SHP77 treated with DMSO at 0.1 percent for 48 hours (cell line): ENCODE measurements around the gene DNAH5.
"Not testable (repeated sequence)": the region's sequence is repeated elsewhere in the genome, so short reads cannot be mapped to it uniquely, and the experiment has no call there.

Source experiments
- DNase-seq: peaks from one replicate; lab custom pipeline; 2025; lab: John Stamatoyannopoulos, UW

DNAH5 gene

DNA sequence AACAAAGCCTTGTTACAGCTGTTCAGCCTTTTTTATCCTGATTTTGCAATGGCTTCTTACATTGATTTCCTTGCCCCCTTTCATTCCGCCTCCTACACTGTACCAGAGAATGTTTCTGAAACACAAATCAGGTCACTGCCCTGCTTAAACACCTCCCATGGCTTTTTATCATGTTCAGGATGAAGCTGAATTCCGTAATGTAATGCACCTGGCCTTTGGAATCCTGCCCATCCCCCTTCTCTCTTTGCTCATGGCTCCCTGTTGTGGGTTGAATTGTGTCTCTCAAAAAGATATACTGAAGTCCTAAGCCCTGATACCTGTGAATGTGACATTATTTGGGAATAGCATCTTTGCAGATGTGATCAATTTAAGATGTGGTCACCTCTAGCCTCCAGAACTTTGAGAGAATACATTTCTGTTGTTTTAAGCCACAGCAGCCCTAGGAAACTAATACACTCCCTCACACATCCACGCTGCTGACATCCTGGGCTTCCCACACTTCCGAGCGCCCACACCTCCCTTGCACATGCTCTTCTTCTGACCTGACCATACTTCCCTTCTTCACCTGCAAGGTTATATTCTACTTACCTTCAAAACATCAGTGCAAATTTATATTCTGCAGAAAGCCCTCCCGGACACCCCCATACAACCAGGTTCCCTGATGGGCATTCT is 101.2 kb downstream of the DNAH5 start:
- DNase-seq = no peak

DNA sequence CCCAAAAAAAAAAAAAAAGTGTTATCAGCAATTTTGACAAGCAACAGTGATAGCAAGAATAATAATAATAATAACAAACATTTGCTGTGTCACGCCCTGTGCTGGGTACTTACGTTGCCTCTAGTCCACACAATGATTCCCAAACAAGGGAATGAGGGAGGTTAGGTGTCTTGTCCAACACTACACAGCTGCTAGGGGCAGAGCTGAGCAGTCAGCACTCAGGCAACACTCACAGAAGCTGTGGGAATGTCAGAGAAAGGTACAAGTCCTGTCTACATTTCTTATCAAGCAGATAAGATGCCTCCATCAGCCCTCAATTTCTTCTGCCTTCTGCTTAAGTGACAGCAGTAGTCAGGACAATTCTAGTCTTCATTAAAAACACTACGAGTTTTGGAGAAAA is 111.0 kb downstream of the DNAH5 start:
- no peak for DNase-seq

- no peak for DNase-seq
Measured at GRCh38 chr5:13831351-13831750, 113.1 kb downstream of the DNAH5 start.

GRCh38 chr5:13830536-13830935 is 114.0 kb downstream of the DNAH5 start:
- DNase-seq = no peak

DNA sequence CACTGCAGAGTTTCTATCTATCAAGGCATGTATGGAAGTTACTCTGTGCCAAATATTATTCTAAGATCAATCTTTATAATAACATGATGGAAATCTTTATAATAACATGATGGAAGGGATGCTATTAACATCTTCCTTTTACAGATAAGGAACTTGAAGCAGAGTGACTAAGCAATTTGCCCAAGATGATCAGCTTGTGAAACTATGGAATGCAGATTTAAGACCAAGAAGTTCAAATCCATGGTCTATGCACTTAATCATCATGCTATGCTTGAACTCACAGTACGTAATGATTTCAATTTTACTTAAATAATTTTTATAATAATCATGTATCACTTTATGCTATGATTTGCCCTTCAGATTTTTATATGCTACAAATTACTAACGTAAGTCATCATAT is 123.1 kb downstream of the DNAH5 start:
- DNase-seq = no peak

DNA sequence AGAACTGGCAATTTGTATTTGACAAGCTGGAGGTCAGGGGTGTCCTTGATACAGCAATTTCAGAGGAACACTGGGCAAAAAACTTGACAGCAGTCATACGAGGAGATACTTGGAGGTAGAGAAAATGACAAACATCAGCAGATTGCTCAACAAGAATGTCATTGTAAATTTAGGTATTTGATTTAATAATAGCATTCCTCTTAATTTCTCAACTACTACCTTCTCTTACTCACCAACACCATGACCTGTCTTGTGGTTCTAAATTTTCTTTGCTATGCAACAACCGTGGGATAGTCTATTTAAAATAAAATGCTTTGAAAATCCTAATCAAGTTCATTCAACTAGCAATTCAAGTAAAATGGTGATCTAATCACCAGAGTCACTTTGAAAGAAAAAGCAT is 128.4 kb downstream of the DNAH5 start:
- DNase-seq = no peak

- no peak for DNase-seq
Measured at GRCh38 chr5:13814301-13814700, 130.2 kb downstream of the DNAH5 start.

DNA sequence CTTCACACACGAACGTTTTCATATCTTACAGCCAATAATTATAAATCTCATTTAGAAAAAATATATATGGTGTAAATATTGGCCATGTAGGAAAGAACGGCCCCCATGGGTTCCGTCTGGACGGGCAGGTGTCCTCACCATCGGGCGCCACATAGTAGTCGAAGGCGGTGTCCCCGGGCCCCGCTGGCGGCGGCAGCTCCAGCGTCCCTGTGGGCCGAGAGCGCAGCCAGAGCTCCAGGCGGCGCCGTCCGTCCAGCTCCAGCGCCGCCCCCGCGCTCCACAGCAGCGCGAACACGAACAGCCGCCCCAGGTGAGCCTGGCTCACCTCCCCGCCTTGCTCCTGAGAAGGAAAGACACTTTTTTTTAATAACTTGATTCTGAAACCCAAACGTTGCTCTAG is 134.6 kb downstream of the DNAH5 start:
- no peak for DNase-seq

GRCh38 chr5:13804336-13804735 is 140.2 kb downstream of the DNAH5 start:
- DNase-seq = no peak

- DNase-seq = not testable (repeated sequence)
Measured at GRCh38 chr5:13798569-13798968, 145.9 kb downstream of the DNAH5 start.

- DNase-seq = no peak
Measured at GRCh38 chr5:13785781-13786415, 158.6 kb downstream of the DNAH5 start.

DNA sequence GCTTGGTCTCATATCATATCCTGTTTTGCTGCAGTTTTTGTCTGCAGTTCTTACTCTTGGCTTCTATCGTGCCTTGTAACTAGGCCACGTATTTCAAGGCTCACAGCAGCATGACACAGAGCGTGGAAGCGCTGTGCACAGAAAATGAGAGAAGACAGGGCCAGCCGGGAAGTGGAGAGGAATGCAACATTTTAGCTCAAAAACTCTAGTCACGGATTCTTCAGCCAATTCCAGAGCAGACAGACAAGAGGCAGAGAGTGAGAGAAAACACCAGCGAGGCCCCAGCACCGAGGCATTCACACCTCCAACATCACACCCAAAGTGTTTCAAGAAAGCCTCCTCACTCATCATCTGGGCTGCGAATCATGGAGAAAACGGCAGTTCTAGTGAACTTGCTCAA is 160.8 kb downstream of the DNAH5 start:
- no peak for DNase-seq

- DNase-seq = no peak
Measured at GRCh38 chr5:13780081-13780480, 164.4 kb downstream of the DNAH5 start.

DNA sequence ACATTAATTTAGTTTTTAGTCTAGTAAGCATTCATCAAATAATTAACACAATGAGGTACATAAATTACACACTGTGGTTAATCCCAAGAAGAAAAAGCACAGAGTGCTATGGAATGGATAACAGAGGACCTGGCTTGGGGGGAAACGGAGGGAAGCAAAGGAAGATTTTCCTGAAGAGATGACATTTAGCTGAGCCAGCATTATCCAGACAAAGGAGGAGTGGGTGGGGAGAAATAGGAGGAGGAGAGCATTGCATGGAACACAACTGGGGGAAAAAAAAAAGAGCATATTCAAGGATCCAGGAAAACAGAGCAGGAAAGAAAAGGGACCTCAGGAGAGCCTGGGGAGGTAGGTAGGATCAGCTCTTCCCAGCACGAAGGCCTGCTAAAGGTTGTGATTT is 170.8 kb downstream of the DNAH5 start:
- DNase-seq = no peak

- DNase-seq = no peak
Measured at GRCh38 chr5:13771011-13771571, 173.4 kb downstream of the DNAH5 start.

- DNase-seq = no peak
Measured at GRCh38 chr5:13766236-13766635, 178.3 kb downstream of the DNAH5 start.

GRCh38 chr5:13763719-13764118 is 180.8 kb downstream of the DNAH5 start:
- no peak for DNase-seq

GRCh38 chr5:13749766-13750165 is 194.7 kb downstream of the DNAH5 start:
- no peak for DNase-seq

- no peak for DNase-seq
Measured at GRCh38 chr5:13746026-13746425, 198.5 kb downstream of the DNAH5 start.

- DNase-seq = no peak
Measured at GRCh38 chr5:13745508-13745907, 199.0 kb downstream of the DNAH5 start.

GRCh38 chr5:13740471-13740870 is 204.0 kb downstream of the DNAH5 start:
- no peak for DNase-seq

GRCh38 chr5:13739479-13739878 is 205.0 kb downstream of the DNAH5 start:
- no peak for DNase-seq

DNA sequence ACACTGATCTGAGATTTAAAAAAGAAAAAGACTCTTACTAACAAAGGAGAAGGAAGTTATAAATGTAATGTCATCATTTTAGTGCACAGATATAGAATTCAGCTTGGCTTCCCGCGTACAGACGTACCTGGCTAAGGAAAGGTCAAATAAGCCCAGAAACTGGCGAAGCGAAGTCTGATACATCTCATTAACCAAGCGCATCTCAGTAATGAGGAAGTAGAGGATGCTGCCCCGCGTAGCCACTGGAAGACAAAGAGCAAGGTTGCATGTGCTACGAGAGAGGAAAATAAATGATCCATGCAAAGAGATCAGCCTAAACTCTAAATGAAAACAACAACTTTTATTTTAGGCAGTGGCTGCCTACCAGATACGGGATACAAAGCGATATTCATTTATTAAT is 208.8 kb downstream of the DNAH5 start:
- DNase-seq = no peak

DNA sequence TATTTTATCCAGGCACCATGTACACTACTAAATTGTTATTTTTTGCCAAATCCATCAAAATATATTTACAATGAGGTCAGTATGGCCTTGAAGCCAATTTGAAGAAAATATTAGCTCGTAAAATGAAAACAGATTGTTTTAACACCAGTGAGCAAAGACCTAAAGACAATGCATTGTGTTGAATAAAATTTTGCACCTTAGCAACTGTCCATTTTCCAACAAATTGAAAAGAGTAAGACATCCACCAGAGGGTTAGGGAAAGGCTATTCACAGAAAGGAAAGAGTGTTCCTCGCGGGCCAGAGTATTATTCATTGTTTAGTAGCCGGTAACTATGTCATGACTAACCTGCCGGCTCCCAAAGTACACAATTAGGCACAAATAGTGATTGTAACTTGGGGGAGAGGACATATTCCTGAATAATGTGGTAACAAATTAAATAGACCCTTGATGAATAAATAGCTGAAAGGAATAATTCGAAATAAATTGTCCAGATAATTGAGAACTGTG is 213.3 kb downstream of the DNAH5 start:
- DNase-seq = no peak
